Spleen (tissue), 7 donors: Measurements from ENCODE around the gene ZNF256.

ENCODE experiments used
- POLR2A ChIP-seq, 3 donors: fragments of 450-650 bp; IDR thresholded peaks; one replicate each; pipeline ENCODE4 v1.5.1; 2017; ENCODE audit warnings: antibody characterized with exemption in 3 of 3, mild to moderate bottlenecking in 1 of 3
- POLR2AphosphoS5 ChIP-seq, 3 donors: sonication (generic); formaldehyde crosslinking; IDR thresholded peaks; one replicate each; pipeline ENCODE4 v1.5.1; 2017; ENCODE audit warnings: antibody characterized with exemption in 3 of 3
- TF ChIP-seq, protein P1 (sequence below), 11 experiments: fragments of 200-600 bp in 7 of 11; fragments of 450-650 bp in 4 of 11; sonication (generic) in 4 of 11; IDR thresholded peaks in 8 of 11; conservative IDR thresholded peaks in 3 of 11; 1 replicate in 7 of 11; 2 replicates in 4 of 11; pipeline versions ENCODE4 v1.4.0 to v1.8.0; 2016 to 2021; ENCODE audit warnings: antibody characterized with exemption in 11 of 11, inconsistent platforms in 4 of 11, mild to moderate bottlenecking in 1 of 11
- donor health status: DM: no; HTN: no; CAD: no; lungs with moderate emphysema.
- donor health status: DM: no; HTN: no; CAD: no.
- donor health status: DM: no; HTN: no; CAD: no.

DNA sequence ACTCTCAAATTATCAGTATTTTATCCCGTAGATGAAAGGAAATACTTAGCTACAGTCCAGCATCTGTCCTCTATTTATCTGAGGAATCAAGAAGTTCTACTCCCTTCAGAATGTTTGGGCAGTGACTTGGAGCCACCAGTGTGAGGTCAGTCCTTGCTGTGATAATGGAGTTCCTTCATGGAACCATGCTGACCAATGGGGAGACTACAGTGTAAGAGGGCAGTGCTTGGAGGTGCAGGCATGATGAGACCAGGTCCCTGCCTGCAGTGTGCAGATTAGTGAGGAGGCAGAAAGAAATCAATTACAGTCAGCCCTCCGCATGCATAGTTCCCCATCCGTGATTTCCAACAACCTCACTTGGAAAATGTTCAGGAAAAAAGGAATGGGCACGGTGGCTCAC is 26.9 kb upstream of the ZNF256 start, which contains the start of gene C19orf18:
- TF ChIP-seq, protein P1, sequence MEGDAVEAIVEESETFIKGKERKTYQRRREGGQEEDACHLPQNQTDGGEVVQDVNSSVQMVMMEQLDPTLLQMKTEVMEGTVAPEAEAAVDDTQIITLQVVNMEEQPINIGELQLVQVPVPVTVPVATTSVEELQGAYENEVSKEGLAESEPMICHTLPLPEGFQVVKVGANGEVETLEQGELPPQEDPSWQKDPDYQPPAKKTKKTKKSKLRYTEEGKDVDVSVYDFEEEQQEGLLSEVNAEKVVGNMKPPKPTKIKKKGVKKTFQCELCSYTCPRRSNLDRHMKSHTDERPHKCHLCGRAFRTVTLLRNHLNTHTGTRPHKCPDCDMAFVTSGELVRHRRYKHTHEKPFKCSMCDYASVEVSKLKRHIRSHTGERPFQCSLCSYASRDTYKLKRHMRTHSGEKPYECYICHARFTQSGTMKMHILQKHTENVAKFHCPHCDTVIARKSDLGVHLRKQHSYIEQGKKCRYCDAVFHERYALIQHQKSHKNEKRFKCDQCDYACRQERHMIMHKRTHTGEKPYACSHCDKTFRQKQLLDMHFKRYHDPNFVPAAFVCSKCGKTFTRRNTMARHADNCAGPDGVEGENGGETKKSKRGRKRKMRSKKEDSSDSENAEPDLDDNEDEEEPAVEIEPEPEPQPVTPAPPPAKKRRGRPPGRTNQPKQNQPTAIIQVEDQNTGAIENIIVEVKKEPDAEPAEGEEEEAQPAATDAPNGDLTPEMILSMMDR (IDR thresholded peaks at IDR 0.05 in 8 of 11, conservative IDR thresholded peaks at IDR 0.05 in 3 of 11): no peak
- TF ChIP-seq POLR2A (IDR thresholded peaks at IDR 0.05): no peak
- TF ChIP-seq POLR2AphosphoS5 (IDR thresholded peaks at IDR 0.05): no peak
